Measurements from ENCODE around the gene CIC.
A peak's percentile ranks its signal among the peaks of the same experiment; 100 is the strongest.

Gene CIC

GRCh38 chr19:42293540-42293939, 24.5 kb downstream of the CIC start:
- DNase-seq (ENCODE audit: insufficient read length, low spot score), result no peak
- no peak for FAIRE-seq
- no peak for TF ChIP-seq CTCF (IDR thresholded peaks at IDR 0.05; ENCODE audit: insufficient read depth, missing control alignments)

- DNase-seq (ENCODE audit: insufficient read length, low spot score) (no peak), FAIRE-seq (no peak)
- TF ChIP-seq CTCF (IDR thresholded peaks at IDR 0.05; ENCODE audit: insufficient read depth, missing control alignments), result no peak
Measured at GRCh38 chr19:42293948-42294347, 24.9 kb downstream of the CIC start.

GRCh38 chr19:42294471-42295137, 25.6 kb downstream of the CIC start:
- DNase-seq (ENCODE audit: insufficient read length, low spot score) (no peak), FAIRE-seq (no peak)
- TF ChIP-seq CTCF (IDR thresholded peaks at IDR 0.05; ENCODE audit: insufficient read depth, missing control alignments), result no peak

- no peak for FAIRE-seq
- no peak for TF ChIP-seq CTCF (IDR thresholded peaks at IDR 0.05; ENCODE audit: insufficient read depth, missing control alignments)
- DNase-seq (ENCODE audit: insufficient read length, low spot score), result no peak
Measured at GRCh38 chr19:42295342-42295741, 26.3 kb downstream of the CIC start.

- peak; percentile 80 for DNase-seq (ENCODE audit: insufficient read length, low spot score)
- no peak for FAIRE-seq
- TF ChIP-seq CTCF (IDR thresholded peaks at IDR 0.05; ENCODE audit: insufficient read depth, missing control alignments), result peak; percentile 73
Measured at GRCh38 chr19:42295831-42296525, 26.9 kb downstream of the CIC start.

GRCh38 chr19:42297039-42297438, 28.0 kb downstream of the CIC start:
- FAIRE-seq, result no peak
- DNase-seq (ENCODE audit: insufficient read length, low spot score), result no peak
- no peak for TF ChIP-seq CTCF (IDR thresholded peaks at IDR 0.05; ENCODE audit: insufficient read depth, missing control alignments)

GRCh38 chr19:42301646-42302203, 32.7 kb downstream of the CIC start, which contains the start of gene PRR19:
Gene PRR19, plus strand, starts transcription at chr19:42302132. Its CDS starts 7,453 bp downstream, at chr19:42309585.
- DNase-seq (ENCODE audit: insufficient read length, low spot score), result no peak
- TF ChIP-seq CTCF (IDR thresholded peaks at IDR 0.05; ENCODE audit: insufficient read depth, missing control alignments), result no peak
- FAIRE-seq, result no peak

Data from D721Med (cell line).